Measurements from ENCODE around the gene HRH2.
A peak's percentile ranks its signal among the peaks of the same experiment; 100 is the strongest.
"Not testable (repeated sequence)": the region's sequence is repeated elsewhere in the genome, so short reads cannot be mapped to it uniquely, and the experiment has no call there.

The HRH2 gene

DNA sequence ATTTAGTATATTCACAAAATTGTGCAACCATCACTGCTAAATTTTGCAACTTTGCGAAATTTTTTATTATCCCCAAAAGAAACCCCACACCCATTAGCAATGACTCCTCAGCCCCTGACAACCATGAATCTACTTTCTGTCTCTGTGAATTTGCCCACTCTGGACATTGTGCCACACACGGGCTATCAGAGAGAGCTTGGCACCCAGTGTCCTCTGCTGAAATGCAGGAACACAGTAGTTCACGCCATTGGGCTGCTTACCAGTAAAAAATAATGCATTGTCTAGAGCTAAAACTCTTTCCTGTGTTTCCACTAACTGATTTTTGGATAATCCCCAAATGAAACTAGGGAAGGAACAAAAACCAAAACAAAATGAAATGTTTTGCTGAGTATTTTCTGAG, 60.0 kb downstream of the HRH2 start:
- Histone ChIP-seq H3K9me3 (ENCODE audit: insufficient read depth, low read depth, low read length) (peaks cover 9% of the 10 kb centered on the region), H3K4ac (ENCODE audit: low read depth, low read length) (no peak overlapping the region), H2AK5ac (ENCODE audit: low read length) (no peak overlapping the region), H3K36me3 (ENCODE audit: control insufficient read depth in 1 of 2, insufficient read depth in 2 of 2, low read length in 2 of 2) (no peaks in the 10 kb centered on the region), H3K27ac (ENCODE audit: low read depth, low read length) (no peak overlapping the region), H3K4me2 (ENCODE audit: low read length) (no peak overlapping the region), H3K14ac (ENCODE audit: low read length) (no peak overlapping the region), H4K12ac (ENCODE audit: low read depth, low read length) (no peak overlapping the region), H3K27me3 (ENCODE audit: insufficient read depth, low read length) (no peaks in the 10 kb centered on the region), H3K4me1 (ENCODE audit: control insufficient read depth in 1 of 2, insufficient read depth in 2 of 2, low read length in 2 of 2) (no peaks in the 10 kb centered on the region), H2BK5ac (ENCODE audit: low read depth, low read length, poor library complexity) (no peak overlapping the region), H3K79me1 (ENCODE audit: low read length) (no peaks in the 10 kb centered on the region), H4K91ac (ENCODE audit: low read depth, low read length) (no peak overlapping the region), H3K79me2 (ENCODE audit: control insufficient read depth, insufficient read depth, low read length, poor library complexity) (no peaks in the 10 kb centered on the region), H3K4me3 (ENCODE audit: low read depth, low read length) (no peak overlapping the region), H2BK120ac (ENCODE audit: insufficient read depth, low read length, poor library complexity) (no peak overlapping the region), H2AFZ (ENCODE audit: insufficient read depth, low read length, poor library complexity) (no peak overlapping the region), H3K23ac (ENCODE audit: low read length) (no peak overlapping the region), H2BK12ac (ENCODE audit: low read length) (no peak overlapping the region), H3K18ac (ENCODE audit: low read length) (no peak overlapping the region), H3K9ac (ENCODE audit: low read length) (no peak overlapping the region), H4K8ac (ENCODE audit: low read depth, low read length) (no peak overlapping the region)
- WGBS (ENCODE audit: extremely low coverage, insufficient coverage, insufficient read length): no CpG with 5 or more reads among the region's 3 CpGs
- no peak for DNase-seq

DNA sequence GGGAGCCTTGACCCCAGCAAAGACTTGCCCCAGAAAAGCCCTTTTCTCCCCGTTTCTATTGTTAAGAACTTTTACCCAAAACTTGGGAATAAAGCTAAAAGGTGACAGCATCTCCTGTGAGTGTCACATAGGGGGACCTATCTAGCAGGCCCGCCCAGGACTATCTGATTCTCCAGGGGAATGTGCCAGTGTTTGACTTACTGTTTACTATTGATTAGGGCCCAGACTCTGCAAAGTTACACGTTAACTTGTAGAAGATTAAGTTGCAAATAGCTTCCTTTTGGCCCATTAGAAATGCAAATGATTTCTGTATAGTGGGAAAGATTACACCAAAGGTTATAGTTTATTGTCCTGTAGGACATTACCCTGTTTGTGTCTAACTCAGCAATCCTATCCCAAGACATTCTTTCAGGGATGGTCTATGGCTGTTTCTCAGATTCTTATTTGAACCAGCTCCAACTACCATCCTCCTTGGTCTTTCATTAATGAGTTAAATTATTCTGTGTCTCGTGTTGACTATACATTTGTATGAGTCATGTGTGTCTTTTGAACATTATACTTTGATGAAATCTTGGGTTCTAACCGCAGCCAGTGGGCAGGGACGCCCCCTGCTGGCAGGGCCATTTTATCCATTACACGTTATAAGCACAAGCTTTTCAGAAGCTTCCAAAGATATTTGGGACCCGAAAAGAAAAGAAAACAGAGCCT, 60.7 kb downstream of the HRH2 start:
- no CpG with 5 or more reads among the region's 8 CpGs for WGBS (ENCODE audit: extremely low coverage, insufficient coverage, insufficient read length)
- no peak overlapping the region for H2AFZ ChIP-seq (ENCODE audit: insufficient read depth, low read length, poor library complexity)
- no peak overlapping the region for H2BK5ac ChIP-seq (ENCODE audit: low read depth, low read length, poor library complexity)
- H3K14ac ChIP-seq (ENCODE audit: low read length): no peak overlapping the region
- no peak overlapping the region for H3K27ac ChIP-seq (ENCODE audit: low read depth, low read length)
- H3K4ac ChIP-seq (ENCODE audit: low read depth, low read length): no peak overlapping the region
- no peak overlapping the region for H2AK5ac ChIP-seq (ENCODE audit: low read length)
- no peak overlapping the region for H3K4me2 ChIP-seq (ENCODE audit: low read length)
- no peak overlapping the region for H2BK120ac ChIP-seq (ENCODE audit: insufficient read depth, low read length, poor library complexity)
- H3K79me2 ChIP-seq (ENCODE audit: control insufficient read depth, insufficient read depth, low read length, poor library complexity): no peaks in the 10 kb centered on the region
- no peak overlapping the region for H3K18ac ChIP-seq (ENCODE audit: low read length)
- no peak overlapping the region for H2BK12ac ChIP-seq (ENCODE audit: low read length)
- H4K91ac ChIP-seq (ENCODE audit: low read depth, low read length): no peak overlapping the region
- H3K9ac ChIP-seq (ENCODE audit: low read length): no peak overlapping the region
- H4K12ac ChIP-seq (ENCODE audit: low read depth, low read length): no peak overlapping the region
- H4K8ac ChIP-seq (ENCODE audit: low read depth, low read length): no peak overlapping the region
- H3K4me1 ChIP-seq (ENCODE audit: control insufficient read depth in 1 of 2, insufficient read depth in 2 of 2, low read length in 2 of 2): no peaks in the 10 kb centered on the region
- DNase-seq: peak; percentile 33 to 63
- H3K36me3 ChIP-seq (ENCODE audit: control insufficient read depth in 1 of 2, insufficient read depth in 2 of 2, low read length in 2 of 2): no peaks in the 10 kb centered on the region
- no peak overlapping the region for H3K4me3 ChIP-seq (ENCODE audit: low read depth, low read length)
- no peaks in the 10 kb centered on the region for H3K27me3 ChIP-seq (ENCODE audit: insufficient read depth, low read length)
- H3K23ac ChIP-seq (ENCODE audit: low read length): no peak overlapping the region
- peaks cover 9% of the 10 kb centered on the region for H3K9me3 ChIP-seq (ENCODE audit: insufficient read depth, low read depth, low read length)
- H3K79me1 ChIP-seq (ENCODE audit: low read length): no peaks in the 10 kb centered on the region

DNA sequence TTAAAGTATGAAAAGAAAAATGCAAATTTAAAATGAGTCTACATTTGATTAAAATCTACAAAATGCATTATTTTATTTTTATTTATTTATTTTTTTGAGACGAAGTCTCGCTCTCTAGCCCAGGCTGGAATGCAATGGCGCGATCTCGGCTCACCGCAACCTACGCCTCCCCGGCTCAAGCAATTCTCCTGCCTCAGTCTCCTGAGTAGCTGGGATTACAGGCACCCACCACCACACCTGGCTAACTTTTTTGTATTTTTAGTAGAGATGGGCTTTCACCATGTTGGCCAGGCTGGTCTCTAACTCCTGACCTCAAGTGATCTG, 61.2 kb downstream of the HRH2 start:
- H3K4ac ChIP-seq (ENCODE audit: low read depth, low read length); H3K14ac ChIP-seq (ENCODE audit: low read length); H3K27me3 ChIP-seq (ENCODE audit: insufficient read depth, low read length); H3K4me1 ChIP-seq (ENCODE audit: control insufficient read depth in 1 of 2, insufficient read depth in 2 of 2, low read length in 2 of 2); H3K9me3 ChIP-seq (ENCODE audit: insufficient read depth, low read depth, low read length); H3K23ac ChIP-seq (ENCODE audit: low read length); H4K91ac ChIP-seq (ENCODE audit: low read depth, low read length); H2BK120ac ChIP-seq (ENCODE audit: insufficient read depth, low read length, poor library complexity); H2AK5ac ChIP-seq (ENCODE audit: low read length); H3K18ac ChIP-seq (ENCODE audit: low read length); H3K4me3 ChIP-seq (ENCODE audit: low read depth, low read length); H3K9ac ChIP-seq (ENCODE audit: low read length); H3K79me1 ChIP-seq (ENCODE audit: low read length); H4K12ac ChIP-seq (ENCODE audit: low read depth, low read length); H2BK5ac ChIP-seq (ENCODE audit: low read depth, low read length, poor library complexity); H3K4me2 ChIP-seq (ENCODE audit: low read length); H2AFZ ChIP-seq (ENCODE audit: insufficient read depth, low read length, poor library complexity); H2BK12ac ChIP-seq (ENCODE audit: low read length); H3K36me3 ChIP-seq (ENCODE audit: control insufficient read depth in 1 of 2, insufficient read depth in 2 of 2, low read length in 2 of 2); H3K27ac ChIP-seq (ENCODE audit: low read depth, low read length); H4K8ac ChIP-seq (ENCODE audit: low read depth, low read length); DNase-seq; H3K79me2 ChIP-seq (ENCODE audit: control insufficient read depth, insufficient read depth, low read length, poor library complexity): not testable (repeated sequence)
- WGBS (ENCODE audit: extremely low coverage, insufficient coverage, insufficient read length): no CpG with 5 or more reads among the region's 8 CpGs

DNA sequence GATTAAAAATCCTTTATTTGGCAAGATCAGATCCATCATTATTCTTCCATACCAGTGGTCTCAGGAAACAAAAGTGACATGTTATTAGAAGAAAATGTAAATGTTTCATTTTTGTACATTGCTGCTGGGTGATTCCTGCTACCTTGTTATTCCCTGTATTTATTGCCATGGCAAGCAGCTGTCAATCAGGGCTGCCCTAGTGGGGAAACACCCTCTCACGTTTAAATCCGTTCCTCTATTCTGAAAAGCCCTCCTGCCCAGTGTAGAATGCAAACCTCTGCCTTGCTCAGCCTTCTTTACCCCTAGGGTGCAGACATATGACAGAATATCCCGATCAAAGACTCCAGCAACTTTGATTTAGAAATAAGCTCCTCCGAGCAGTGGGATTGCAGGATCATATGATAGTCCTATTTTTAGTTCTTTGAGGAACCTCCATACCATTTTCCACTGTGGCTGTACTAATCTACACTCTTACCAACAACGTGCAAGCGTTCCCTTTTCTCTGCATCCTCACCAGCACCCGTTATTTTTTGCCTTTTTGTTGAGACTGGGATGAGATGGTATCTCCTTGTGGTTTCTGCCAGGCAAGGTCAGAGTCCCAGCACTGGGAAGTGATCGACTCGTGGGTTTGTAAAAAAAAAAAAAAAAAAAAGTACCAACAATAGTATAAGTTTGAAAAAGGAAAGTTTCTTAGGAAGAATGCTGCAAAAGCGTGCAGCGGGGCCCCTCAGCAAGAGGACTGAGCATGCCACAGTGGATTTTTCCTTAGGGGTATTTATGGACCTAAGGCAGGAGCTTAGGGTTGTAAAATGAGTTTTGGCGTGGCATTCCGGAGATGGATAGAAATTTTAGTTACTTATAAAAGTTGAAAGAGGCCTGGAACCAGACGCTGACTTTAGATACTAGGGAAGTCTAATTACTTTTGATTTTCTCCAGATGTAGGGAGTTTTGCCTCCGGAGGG, 66.7 kb downstream of the HRH2 start:
- Histone ChIP-seq H2BK120ac (ENCODE audit: insufficient read depth, low read length, poor library complexity) (no peak overlapping the region), H3K27ac (ENCODE audit: low read depth, low read length) (no peak overlapping the region), H3K9me3 (ENCODE audit: insufficient read depth, low read depth, low read length) (no peaks in the 10 kb centered on the region), H4K91ac (ENCODE audit: low read depth, low read length) (no peak overlapping the region), H4K8ac (ENCODE audit: low read depth, low read length) (no peak overlapping the region), H3K4ac (ENCODE audit: low read depth, low read length) (no peak overlapping the region), H2BK12ac (ENCODE audit: low read length) (no peak overlapping the region), H2AK5ac (ENCODE audit: low read length) (no peak overlapping the region), H2BK5ac (ENCODE audit: low read depth, low read length, poor library complexity) (no peak overlapping the region), H3K9ac (ENCODE audit: low read length) (no peak overlapping the region), H3K4me2 (ENCODE audit: low read length) (no peak overlapping the region), H3K4me3 (ENCODE audit: low read depth, low read length) (no peak overlapping the region), H3K18ac (ENCODE audit: low read length) (no peak overlapping the region), H2AFZ (ENCODE audit: insufficient read depth, low read length, poor library complexity) (no peak overlapping the region), H3K79me1 (ENCODE audit: low read length) (no peaks in the 10 kb centered on the region), H4K12ac (ENCODE audit: low read depth, low read length) (no peak overlapping the region), H3K27me3 (ENCODE audit: insufficient read depth, low read length) (no peaks in the 10 kb centered on the region), H3K36me3 (ENCODE audit: control insufficient read depth in 1 of 2, insufficient read depth in 2 of 2, low read length in 2 of 2) (no peaks in the 10 kb centered on the region), H3K14ac (ENCODE audit: low read length) (no peak overlapping the region), H3K4me1 (ENCODE audit: control insufficient read depth in 1 of 2, insufficient read depth in 2 of 2, low read length in 2 of 2) (peaks cover 0 to 6% of the 10 kb centered on the region in 2 experiments), H3K23ac (ENCODE audit: low read length) (no peak overlapping the region), H3K79me2 (ENCODE audit: control insufficient read depth, insufficient read depth, low read length, poor library complexity) (no peaks in the 10 kb centered on the region)
- WGBS (ENCODE audit: extremely low coverage, insufficient coverage, insufficient read length): no CpG with 5 or more reads among the region's 15 CpGs
- DNase-seq: no peak
